NCI-H146 treated with DMSO at 0.1 percent for 48 hours (cell line): Measurements from ENCODE around the gene MFSD12.
"Not testable (repeated sequence)": the region's sequence is repeated elsewhere in the genome, so short reads cannot be mapped to it uniquely, and the experiment has no call there.

Source experiments
- DNase-seq: peaks from one replicate; lab custom pipeline; 2025; ENCODE audit not compliant: unreplicated experiment; lab: John Stamatoyannopoulos, UW

The MFSD12 gene

GRCh38 chr19:3537438-3538240 is 19.7 kb downstream of the MFSD12 start:
- no peak for DNase-seq

- no peak for DNase-seq
Observed at GRCh38 chr19:3537101-3537437, 20.3 kb downstream of the MFSD12 start.

GRCh38 chr19:3536429-3537100 is 20.8 kb downstream of the MFSD12 start:
- DNase-seq: no peak

DNA sequence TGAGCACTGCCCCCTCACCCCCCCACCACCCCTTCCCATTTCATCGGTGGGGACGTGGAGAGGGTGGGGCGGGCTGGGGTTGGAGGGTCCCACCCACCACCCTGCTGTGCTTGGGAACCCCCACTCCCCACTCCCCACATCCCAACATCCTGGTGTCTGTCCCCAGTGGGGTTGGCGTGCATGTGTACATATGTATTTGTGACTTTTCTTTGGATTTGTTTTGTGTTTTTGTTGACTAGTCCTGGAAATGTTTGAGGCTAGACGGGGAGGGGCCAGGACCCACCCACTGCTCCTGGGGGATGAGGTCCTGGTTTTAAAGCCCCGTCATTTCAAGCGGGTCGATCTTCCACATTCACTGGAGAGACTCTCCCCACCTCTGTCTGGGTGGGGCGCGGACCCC is 21.4 kb downstream of the MFSD12 start:
- DNase-seq: no peak

DNA sequence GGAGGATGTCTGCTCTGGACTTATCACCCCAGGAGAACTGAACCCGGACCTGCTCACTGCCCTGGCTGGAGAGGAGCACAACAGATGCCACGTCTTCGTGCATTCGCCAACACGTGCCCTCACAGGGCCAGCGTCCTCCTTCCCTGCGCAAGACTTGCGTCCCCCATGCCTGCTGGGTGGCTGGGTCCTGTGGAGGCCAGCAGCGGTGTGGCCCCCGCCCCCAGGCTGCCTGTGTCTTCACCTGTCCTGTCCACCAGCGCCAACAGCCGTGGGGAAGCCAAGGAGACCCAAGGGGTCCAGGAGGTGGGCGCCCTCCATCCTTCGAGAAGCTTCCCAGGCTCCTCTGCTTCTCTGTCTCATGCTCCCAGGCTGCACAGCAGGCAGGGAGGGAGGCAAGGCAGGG is 21.8 kb downstream of the MFSD12 start:
- no peak for DNase-seq

- no peak for DNase-seq
Observed at GRCh38 chr19:3535235-3535535, 22.2 kb downstream of the MFSD12 start.

GRCh38 chr19:3534375-3535234 is 22.8 kb downstream of the MFSD12 start:
- DNase-seq: no peak

DNA sequence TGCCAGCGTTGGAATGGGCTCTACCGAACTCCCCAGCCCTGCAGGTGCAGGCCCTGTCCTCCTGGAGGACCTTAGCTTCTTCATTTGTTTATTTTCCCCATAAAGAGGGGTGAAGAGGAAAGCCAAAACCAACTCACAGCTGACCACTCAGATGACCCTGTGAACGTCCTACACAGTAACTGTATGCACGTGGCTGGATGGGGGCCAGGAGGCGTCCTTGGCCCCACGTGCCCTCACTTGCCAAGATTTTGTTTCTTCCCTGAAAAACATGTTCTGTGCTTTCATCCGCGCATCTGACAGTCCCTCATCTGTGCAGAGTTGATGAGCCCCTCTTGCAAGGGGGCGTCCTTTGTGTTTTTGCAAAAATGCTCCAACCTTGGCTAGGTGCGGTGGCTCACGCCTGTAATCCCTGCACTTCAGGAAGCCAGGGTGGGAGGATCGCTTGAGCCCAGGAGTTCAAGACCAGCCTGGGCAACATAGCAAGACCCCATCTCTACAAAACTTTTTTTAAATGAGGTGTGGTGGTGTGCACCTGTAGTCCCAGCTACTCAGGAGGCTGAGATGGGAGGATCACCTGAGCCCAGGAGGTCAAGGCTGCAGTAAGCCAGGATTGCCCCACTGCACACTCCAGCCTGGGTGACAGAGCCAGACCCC is 23.7 kb downstream of the MFSD12 start:
- no peak for DNase-seq

GRCh38 chr19:3533033-3533432 is 24.4 kb downstream of the MFSD12 start:
- DNase-seq: no peak

- no peak for DNase-seq
Observed at GRCh38 chr19:3532154-3532786, 25.1 kb downstream of the MFSD12 start.

GRCh38 chr19:3531716-3532115 is 25.7 kb downstream of the MFSD12 start:
- no peak for DNase-seq

GRCh38 chr19:3530389-3530788 is 27.0 kb downstream of the MFSD12 start:
- no peak for DNase-seq

DNA sequence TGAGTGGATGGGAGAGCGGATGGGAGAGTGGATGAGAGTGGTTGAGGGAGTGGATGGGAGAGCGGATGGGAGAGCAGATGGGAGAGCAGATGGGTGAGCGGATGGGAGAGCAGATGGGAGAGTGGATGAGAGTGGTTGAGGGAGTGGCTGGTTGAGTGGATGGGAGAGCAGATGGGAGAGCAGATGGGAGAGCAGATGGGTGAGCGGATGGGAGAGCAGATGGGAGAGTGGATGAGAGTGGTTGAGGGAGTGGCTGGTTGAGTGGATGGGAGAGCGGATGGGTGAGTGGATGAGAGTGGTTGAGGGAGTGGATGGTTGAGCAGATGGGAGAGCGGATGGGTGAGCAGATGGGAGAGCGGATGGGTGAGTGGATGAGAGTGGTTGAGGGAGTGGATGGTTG is 28.1 kb downstream of the MFSD12 start:
- not testable (repeated sequence) for DNase-seq

- no peak for DNase-seq
Observed at GRCh38 chr19:3528539-3529211, 28.7 kb downstream of the MFSD12 start.

DNA sequence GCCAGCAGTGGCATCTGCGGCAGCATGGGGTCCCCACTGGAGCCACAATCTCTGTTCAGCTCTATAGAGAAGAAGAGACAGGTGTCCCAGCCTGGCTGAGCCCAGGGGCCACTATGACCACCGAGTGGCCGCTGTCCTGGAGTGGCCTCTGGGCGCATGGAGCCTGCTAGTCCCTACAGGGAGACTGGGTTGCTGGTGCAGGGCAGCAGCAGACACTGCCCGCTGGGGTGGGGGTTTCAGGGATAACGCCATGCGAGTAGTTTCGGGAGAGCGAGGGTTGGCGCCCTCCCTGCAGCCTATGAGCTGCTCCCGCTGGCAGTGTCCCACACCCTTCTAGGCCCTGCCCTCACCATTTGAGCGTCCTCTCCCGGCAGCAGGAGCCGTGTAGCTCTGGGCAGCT is 29.3 kb downstream of the MFSD12 start:
- no peak for DNase-seq

DNA sequence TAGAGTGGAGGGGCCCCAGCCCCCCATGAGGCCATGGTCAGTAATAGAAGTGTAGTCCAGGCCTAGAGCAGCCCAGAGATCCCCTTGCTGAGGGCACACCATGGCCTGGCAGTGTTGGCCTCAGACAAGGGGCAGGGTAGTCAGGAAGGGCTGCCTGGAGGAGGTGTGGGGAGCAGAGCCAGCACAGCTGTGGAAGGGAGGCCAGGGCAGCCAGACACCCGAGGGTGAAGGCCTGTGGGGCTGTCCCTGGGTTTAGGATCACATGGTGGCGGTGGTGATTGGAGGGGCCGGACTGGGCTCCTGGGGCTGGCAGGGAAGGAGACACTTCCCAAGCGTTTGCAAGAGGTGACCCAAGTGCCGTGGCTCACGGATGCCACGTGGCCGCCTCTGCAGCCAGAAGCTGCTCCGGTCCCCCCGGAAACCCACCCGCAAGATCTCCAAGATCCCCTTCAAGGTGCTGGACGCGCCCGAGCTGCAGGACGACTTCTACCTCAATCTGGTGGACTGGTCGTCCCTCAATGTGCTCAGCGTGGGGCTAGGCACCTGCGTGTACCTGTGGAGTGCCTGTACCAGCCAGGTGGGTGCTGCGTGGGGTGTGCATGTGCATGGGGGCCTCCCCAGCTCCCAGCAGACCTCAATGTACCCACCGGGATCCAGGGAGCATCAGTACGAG is 30.0 kb downstream of the MFSD12 start:
- DNase-seq: no peak

DNA sequence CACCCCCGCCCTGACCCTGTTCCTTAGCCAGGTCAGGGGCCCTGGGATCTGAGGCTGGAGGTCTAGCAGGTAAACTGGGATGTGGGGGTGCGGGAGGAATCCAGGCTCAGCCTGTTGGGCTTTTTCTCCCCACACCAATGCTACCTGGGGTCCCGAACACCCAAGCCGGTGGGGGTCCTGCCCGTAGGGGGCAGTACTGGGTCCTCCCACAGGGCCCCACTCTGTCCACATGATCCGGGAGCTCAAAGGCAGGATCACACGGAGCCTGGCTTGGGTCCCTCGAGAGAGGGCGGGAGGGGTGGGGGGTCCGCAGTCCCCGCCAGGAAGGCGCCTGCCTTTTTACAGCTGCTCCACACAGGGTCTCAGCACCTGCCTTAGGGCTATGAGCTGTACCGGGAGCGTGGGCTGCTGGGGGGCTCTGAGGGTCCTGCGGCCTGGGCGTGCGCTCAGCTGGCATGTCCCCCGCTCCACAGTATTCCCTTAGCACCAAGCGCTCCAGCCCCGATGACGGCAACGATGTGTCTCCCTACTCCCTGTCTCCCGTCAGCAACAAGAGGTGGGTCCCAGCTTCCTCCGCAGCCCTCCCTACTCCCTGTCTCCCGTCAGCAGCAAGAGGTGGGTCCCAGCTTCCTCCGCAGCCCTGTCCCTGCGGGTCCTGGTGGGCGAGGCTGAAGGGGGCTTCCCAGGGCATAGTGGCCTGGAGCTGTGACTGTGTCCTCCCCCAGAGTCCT is 30.7 kb downstream of the MFSD12 start:
- no peak for DNase-seq

- DNase-seq: no peak
Observed at GRCh38 chr19:3524904-3525451, 32.4 kb downstream of the MFSD12 start.
